ENCODE data around the gene PODNL1.
"Not testable (repeated sequence)": the region's sequence is repeated elsewhere in the genome, so short reads cannot be mapped to it uniquely, and the experiment has no call there.

The PODNL1 gene, protein sequence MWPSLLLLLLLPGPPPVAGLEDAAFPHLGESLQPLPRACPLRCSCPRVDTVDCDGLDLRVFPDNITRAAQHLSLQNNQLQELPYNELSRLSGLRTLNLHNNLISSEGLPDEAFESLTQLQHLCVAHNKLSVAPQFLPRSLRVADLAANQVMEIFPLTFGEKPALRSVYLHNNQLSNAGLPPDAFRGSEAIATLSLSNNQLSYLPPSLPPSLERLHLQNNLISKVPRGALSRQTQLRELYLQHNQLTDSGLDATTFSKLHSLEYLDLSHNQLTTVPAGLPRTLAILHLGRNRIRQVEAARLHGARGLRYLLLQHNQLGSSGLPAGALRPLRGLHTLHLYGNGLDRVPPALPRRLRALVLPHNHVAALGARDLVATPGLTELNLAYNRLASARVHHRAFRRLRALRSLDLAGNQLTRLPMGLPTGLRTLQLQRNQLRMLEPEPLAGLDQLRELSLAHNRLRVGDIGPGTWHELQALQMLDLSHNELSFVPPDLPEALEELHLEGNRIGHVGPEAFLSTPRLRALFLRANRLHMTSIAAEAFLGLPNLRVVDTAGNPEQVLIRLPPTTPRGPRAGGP

DNA sequence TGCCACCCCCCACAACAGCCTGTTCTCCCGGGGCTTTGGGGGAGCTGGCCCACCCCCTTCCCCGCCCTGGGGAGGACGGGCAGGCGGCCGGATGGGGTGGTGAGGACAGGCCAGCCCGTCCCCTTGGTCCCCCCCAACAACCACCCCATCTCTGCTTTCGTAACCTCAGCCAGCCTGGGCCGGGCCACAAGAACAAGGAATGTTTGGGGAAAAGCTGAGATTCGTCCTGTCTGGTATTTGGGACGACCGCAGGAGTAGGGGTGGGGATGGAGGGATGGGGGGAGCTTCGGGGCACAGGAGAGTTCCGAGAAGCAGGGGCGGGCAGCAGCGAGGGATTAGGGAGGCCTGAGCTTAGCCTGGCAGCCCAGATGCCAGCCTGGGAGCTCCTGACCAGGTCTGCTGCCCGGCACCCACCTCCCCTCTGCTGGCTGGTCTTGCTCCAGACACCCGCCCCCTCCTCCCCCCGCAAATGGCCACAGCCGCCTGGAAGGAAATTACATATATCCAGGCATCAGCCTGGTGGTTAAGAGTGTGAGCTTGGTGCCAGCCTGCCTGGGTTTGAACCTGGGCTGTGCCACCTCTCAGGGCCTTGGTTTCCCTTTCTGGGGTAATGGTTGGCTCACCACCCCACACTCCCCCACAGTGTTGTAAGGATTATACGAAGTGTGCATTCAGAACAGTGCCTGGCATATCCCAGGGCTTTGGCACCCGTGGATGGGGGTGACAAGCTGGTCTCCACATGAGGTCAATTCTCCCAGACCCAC is at the start of gene PODNL1:
Gene PODNL1, minus strand, starts transcription at position 117 of the 764 bp plus-strand sequence. CDS start 236 bp downstream, outside the sequence.
- no peak for FAIRE-seq

DNA sequence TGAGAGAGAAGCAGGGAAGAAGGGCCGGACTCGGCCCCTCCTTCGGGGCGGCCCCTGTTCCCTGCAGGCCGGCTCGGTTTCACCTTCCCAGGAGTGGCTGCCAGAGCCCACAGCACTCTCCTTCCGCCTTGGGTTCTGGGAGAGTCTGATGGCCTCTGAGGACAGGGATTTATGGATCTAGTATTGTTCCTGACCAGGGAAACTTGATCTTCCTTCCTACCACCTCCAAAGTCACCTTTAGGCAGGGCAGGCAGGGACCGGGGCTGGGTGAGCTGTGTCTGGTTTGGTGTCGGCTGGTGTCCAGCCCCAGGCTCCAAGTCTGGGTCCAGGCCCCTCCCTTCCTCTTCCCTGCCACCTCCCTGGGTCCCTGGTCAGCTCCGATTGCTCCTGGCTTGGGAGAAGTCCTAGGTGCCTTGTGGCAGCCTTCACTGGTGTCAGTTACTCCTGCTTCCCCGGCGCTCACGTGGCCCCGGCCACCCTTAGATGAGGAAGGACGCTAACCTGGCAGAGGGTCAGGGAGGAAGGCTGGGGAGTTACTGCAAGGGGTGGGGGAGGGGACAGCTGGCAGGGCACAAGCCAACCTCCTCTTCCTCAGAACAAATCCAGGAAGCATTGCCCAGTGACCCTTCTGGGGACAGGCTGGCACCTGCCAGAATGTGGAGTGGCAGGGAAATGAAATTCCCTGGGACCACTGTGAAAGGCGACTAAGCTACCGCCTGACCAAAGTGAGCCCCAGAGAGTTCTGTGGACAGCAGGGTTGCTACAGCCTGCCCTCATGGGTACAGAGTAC is 49.1 kb upstream of the PODNL1 start:
- no peak for FAIRE-seq

DNA sequence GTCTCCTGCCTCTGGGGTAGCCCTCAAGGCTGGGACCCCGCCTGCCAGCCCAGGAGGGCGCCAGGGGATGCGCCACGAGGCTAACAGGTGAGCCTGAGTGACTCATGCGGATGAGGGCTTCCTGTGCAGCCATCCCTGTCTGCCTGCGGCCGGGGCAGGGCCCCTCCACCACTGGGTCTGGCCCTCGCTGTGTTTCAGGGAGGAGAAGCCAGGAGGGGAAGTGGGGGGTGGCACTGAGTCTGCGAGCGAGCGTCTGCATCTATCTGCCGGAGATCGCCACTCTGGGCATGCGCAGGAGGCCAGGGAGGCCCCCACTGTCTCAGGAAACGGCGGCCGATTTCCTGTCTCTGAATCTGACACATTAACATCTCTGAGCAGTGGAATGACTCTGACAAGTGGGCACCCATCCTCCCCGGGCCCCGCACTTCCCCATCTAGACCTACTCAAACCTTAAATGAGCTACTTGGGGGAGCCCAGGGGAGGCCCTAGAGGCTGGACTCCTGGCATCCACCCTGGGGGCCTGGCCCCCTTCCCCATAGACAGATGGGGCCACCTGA is 48.2 kb upstream of the PODNL1 start:
- no peak for FAIRE-seq

DNA sequence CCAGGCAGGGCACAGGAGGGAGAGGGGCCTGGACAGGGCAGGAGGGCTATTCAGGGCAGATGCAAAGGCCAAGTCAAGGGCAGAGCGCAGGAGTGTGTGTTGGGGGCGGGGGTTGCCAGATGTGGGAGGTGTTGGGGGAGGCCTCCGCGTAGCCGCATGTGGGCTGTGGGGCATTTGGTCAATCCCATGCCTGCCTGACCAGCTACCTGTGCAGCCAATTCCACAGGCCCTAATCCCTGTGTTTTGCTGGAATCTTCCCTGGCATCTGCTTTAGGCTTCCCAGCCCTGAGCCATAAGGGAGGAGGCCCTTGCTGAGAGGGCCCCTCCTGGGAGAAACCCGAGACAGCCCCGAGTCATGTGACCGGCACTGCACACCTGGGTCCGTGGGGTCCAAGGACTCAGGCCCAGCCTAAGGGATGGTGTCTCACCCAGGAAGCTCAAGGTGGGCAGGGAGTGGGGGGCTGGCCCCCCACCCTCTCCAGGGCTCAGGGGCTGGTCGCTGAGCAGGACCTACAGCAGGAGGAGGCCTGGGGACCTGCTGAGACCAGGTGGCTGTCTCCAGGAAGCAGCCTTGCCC is 47.6 kb upstream of the PODNL1 start:
- no peak for FAIRE-seq

DNA sequence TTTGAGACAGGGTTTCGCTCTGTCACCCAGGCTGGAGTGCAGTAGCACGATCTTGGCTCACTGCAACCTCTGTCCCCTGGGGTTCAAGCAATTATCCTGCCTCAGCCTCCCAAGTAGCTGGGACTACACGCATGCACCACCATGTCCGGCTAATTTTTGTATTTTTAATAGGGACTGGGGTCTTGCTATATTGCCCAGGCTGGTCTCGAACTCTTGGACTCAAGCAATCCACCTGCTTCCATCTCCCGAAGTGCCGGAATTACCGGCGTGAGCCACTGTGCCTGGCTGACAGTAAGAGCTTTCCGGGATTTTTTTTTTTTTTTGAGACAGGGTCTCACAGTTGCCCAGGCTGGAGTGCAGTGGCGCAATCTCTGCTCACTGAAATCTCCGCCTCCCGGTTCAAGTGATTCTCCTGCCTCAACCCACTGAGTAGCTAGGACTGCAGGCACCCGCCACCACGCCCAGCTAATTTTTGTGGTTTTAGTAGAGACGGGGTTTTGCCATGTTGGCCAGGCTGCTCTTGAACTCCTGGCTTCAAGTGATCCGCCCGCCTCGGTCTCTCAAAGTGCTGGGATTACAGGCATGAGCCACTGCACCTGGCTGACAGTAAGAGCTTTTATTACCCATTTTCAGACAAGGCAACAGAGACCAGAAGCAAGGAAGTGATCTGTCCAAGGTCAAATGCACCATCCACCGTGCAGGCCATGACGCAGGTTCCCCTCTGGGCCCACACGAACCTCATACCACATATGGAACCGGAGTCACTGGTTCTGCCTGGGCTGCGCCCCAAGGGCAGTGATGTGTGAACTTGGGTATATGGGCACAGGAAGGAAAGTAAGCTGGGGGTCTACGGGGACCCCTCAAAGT is 46.9 kb upstream of the PODNL1 start:
- no peak for FAIRE-seq

DNA sequence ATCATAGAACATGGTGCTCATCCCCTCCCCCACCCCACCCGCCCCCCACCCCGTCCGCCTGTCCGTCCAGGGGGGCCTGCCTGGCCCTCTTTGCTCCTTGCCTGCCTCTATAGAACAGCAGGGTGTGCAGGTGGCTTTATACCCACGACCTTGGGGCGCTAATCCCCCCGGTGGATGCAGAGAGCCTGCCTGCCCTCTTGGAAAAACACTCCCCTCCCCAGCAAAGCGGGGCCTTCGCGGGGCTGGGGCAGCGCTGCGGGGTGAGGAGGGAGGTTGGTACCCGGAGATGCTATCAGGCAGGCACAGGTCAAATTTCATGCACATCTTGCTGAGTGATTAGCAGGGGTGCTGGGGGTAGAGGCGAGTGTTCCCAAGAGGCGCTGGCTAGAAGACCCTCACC is 46.0 kb upstream of the PODNL1 start:
- no peak for FAIRE-seq

DNA sequence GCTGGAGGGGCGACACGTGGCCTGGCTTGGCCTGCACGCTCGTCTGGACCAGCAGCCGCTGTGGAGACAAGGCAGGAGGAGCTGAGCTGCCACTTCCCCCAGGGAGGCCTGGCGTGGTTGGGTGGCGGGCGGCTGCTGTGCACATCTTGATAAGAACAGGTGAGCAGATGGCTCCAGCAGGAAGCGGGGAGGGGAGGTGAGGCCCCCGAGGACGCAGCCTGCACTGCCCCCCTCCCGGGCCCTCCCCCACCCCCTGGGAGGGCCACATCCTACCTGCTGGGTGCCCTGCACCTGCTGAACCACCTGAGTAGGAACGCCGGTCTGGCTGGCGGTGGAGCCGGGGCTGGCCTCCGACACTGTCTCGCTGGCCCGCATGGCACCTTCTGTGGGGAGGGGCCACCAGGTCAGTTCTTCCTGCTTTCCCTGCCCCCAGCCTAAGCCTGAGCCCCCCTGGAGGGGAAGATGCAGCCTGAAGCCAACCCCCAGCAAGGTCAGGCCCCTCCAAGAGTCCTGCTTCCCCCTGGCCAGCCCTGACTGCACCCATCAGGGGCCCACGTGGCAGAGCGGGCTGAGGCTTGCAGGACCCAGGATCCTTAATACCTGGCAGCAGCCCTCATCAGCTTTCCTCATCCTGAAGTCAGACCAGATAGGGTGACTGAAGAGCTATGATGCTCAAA is 45.1 kb upstream of the PODNL1 start:
- FAIRE-seq, result no peak

DNA sequence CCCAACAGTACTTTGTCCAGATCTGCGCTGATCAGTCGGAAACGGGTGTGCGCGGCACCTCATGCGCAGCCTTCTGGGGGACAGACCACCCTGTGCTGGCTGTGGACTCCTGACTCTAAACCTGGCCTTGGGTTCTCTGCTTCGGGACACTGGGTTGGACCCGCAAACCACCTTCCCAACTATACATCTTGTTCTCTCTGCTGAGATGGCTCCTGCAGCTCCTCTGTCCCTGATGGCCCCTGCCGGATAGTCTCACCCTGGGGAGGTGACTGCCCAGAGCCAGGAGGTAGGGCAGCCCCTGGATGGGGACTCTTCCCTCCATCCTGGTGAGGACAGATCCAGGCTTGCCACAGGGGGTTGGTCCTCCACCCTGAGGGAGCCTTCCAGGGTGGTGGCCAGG is 44.6 kb upstream of the PODNL1 start:
- no peak for FAIRE-seq

DNA sequence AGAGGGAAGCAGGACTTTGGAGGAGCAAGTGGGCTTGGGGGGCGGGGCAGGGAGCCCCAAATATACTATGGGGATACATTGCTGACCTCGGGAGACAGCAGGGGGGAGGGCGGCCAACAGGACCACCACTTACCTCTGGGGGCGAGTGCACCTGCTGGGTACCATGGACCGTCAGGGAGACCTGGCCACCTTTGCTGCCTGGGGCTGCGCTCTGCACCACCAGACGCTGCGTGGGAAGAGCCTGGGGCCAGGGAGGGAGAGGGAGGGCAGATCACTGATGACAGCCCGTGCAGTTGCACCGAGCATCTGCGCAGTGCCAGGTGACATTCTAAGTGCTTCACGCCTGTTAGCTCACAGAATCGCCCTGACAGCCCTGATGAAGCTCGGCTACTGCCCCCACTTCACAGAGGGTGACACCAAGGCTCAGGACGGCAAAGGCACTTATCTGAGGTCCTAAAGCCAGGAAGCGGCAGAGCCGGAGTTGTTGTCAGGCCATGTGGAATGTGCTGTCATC is 43.8 kb upstream of the PODNL1 start:
- no peak for FAIRE-seq

DNA sequence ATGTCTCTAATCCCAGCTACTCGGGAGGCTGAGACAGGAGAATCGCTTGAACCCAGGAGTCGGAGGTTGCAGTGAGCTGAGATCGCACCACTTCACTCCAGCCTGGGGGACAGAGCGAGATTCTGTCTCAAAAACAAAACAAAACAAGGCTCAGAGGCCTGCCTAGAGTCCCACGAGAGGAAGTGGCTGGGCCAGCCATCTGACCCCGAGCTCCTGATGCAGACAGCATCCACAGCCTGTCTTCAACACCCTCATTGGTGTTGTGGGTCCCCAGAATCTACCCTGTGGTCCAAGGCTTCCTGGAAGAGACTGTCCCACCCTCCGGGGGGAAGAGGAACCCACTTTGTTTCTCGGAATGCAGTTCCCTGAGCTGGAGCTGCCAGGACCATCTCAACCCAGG is 43.2 kb upstream of the PODNL1 start:
- no peak for FAIRE-seq

DNA sequence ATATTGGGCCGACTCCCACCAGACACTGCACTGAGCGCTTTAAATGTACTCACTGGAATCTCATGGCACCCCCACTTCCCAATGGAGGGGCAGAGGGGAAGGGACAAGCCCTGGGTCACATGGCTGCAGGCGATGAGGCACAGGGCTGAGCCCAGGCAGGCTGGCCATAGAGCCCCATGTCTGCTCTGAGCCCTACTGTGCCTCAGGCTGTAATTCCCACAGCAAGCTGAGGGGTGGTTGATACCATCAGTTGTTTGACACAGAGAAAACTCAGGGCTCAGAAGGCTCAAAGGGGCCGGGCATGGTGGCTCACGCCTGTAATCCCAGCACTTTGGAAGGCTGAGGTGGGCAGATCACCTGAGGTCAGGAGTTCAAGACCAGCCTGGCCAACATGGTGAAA is 42.8 kb upstream of the PODNL1 start:
- no peak for FAIRE-seq

DNA sequence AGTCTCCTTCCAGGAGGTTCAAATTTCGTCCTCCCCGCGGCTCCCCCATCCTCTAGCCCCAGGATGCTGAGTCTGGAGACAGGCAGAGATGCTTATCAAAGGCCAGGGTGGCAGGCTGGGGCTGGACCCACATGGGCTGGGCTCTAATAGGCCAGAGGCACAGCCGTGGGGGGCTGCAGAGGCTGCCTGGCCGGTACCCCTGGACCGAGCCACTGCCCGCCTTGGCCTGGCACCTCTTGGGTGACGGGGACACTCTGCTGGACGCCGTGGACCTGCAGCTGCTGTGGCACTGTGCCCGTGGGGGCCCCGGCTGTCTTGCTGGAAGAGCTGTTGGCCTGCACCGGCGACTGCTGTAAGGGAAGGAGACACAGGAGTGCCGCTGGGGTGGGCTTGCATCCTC is 42.1 kb upstream of the PODNL1 start:
- FAIRE-seq, result no peak

DNA sequence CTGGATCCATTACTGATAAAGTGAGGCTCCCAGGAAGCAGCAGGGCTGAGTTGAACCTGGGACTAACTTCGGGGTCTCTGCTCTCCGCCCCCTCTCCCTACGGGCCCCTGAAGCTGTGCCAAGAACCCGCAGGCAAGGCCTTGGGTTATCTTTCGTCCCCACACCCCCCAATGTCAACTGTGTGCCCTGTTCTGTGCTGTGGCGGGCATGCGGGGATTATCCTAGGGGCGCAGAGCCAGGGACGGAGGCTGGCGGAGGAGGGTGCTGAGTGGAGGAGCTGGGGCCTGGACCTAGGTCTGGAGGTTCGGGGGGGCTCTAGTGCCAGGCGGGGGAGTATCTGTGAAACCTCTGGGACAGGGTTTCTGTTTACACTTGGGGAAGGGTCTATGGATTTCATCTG is 41.5 kb upstream of the PODNL1 start:
- FAIRE-seq, result no peak

DNA sequence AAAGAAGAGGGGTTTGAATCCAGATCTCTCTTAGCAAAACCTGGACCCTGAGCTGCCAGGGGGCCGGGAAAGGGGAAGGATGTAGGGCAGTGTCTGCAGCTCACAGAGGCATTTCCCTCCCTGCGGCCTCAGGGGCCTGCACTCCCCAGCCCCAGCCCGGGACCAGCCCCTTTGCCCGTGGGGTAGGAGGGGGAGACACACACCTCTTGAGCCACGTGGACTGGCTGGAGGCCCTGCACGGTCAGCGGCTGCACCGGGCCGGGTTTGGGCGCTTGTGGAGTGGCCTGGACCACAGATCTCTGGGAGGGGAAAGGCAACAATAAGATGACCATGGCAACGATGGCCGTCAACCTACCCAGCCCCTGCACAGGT is 41.0 kb upstream of the PODNL1 start:
- no peak for FAIRE-seq

DNA sequence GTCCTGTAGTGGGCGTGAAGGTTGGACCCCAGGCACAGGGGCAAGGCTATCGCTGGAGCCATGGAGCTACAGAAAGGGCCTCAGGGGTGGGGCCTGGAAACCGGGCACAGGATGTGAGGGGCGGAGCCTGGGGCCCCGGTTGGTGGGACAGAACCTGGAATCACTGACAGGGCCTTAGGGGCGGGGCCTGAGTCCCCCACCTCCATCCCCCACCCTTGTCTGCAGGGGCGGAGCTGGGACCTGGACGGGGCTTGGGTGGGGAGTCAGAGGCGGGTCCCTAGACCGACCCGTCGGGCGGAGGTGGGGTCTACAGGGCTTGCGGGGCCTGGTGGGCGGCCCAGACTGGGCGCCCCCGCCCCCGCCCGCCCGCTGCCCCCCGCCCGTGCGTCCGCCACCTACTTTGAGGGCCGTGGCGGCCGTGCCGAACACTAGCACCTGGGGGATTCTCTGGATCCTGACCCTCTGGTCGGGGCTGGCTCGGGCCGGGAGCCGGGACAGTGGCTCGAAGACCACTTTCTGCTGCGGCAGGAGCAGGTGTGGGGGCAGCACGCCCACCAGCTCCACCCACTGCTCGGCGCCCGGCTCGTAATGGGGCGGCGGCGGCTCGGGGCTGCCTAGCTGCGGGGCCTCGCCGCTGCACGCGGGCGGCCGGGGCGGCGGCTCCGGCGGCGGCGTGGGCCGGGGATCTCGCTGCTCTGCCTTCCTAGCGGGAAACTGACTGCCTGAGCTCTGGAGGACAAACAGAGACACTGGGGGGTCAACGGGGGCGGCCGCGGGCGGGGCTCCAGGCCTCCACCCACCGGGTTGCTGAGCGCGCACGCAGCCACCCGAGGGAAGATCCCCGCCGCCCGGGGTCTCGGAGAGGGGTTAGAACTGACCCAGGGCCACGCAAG is 40.4 kb upstream of the PODNL1 start:
- no peak for FAIRE-seq

DNA sequence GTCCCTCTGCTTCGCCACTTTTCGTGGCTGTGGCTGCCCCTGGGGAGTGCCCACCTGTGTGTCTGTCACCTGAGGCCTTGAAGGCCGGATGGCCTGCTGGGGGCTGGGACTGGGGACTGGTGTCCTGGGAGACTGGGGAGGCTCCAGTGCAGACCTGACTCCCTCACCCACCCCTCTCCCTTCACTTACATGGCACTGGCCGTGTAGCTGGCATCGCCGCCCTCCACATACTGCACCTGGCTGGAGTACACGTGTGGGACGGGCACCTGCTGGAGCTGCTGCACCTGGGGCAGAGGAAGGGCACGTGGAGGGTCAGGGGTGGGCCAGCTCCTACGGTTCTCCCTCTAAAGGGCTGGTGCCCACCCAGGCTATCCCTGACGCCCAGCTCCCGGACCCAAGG is 39.6 kb upstream of the PODNL1 start:
- FAIRE-seq, result no peak

DNA sequence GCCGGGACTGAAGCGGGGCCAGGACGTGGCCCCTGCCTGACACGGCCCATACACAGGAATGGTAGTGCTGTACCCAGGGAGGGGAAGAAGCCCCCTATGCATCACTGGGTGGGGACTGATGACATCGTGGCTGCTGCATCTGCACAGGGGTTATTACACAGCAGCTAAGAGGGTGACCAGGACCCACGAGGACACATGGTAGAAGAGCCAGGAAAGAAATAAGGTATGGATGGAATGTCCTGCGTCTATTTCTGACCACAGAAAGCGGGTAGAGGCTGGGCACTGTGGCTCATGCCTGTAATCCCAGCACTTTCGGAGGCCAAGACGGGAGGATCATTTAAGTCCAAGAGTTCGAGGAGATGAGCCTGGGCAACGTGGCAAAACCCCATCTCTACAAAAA is 38.2 kb upstream of the PODNL1 start:
- FAIRE-seq, result no peak

DNA sequence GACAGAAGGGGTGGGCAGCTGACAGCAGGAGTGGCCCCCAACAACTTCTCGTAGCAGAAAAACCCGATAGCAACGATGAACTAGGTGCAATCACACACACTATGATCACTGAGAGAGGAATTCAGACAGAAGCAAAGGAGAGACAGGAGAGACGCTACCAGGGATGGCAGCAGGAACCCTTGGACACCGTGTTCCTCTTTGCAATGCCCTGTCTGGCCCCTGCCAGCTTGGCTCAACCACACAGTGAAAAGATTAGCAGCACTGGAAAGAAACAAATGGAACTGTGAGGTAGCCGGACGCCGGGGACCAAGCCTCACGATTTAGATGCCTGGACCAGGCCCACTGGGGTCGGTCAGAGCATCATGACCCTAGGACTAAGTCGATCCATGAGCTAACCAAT is 37.7 kb upstream of the PODNL1 start:
- no peak for FAIRE-seq

DNA sequence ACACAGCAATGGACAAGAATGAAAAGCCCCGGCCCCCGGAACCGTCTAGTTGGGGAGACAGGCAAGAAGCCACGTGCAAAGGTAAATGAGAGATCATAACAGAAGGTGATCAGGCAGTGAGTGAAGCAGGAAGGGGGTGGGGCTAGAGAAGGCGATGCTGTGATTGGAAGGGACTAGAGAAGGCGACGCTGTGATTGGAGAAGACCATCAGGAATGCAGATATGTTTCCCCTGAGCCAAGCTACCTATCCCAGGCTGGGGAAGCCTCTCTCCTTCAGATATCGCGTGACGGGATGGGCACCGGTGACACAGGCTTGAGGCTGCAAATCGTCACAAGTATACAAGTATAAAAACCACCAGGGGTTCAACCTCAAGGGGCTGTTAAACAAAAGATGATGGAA is 35.9 kb upstream of the PODNL1 start:
- FAIRE-seq, result no peak

DNA sequence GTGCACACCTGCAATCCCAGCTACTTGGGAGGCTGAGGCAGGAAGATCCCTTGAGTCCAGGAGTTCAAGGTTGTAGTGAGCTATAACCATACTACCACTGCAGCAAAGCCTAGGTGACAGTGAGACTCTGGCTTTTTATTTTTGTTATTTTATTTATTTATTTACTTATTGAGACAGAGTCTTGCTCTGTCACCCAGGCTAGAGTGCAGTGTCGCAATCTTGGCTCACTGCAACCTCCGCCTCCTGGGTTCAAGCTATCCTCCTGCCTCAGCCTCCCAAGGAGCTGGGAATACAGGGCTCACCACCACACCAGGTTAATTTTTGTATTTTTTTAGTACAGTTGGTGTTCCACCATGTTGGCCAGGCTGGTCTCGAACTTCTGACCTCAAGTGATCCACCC is 35.3 kb upstream of the PODNL1 start:
- FAIRE-seq, result not testable (repeated sequence)
